HG03571 (cell line): ENCODE results near the gene LRMDA.

Experiments used
- ATAC-seq: cut with Tn5 transposase; IDR thresholded peaks from one replicate; pipeline ENCODE4 v1.9.1; 2021; ENCODE audit not compliant: unreplicated experiment

LRMDA gene

GRCh38 chr10:76440426-76440825 is 1009.0 kb downstream of the LRMDA start:
- no peak for ATAC-seq

- no peak for ATAC-seq
Observed at GRCh38 chr10:76442113-76442512, 1010.7 kb downstream of the LRMDA start.

- no peak for ATAC-seq
Observed at GRCh38 chr10:76444034-76444800, 1012.8 kb downstream of the LRMDA start.

- ATAC-seq, result no peak
Observed at GRCh38 chr10:76447578-76447977, 1016.2 kb downstream of the LRMDA start.

GRCh38 chr10:76451911-76452310 is 1020.5 kb downstream of the LRMDA start:
- no peak for ATAC-seq

- no peak for ATAC-seq
Observed at GRCh38 chr10:76453332-76453731, 1021.9 kb downstream of the LRMDA start.

GRCh38 chr10:76453997-76454396 is 1022.6 kb downstream of the LRMDA start:
- ATAC-seq, result no peak

- ATAC-seq, result no peak
Observed at GRCh38 chr10:76454506-76455140, 1023.2 kb downstream of the LRMDA start.

GRCh38 chr10:76456197-76456596 is 1024.8 kb downstream of the LRMDA start:
- ATAC-seq, result no peak

GRCh38 chr10:76459016-76459730 is 1027.7 kb downstream of the LRMDA start:
- no peak for ATAC-seq

GRCh38 chr10:76461024-76461423 is 1029.6 kb downstream of the LRMDA start:
- no peak for ATAC-seq

- no peak for ATAC-seq
Observed at GRCh38 chr10:76463111-76463510, 1031.7 kb downstream of the LRMDA start.

- no peak for ATAC-seq
Observed at GRCh38 chr10:76466836-76467503, 1035.5 kb downstream of the LRMDA start.

- ATAC-seq, result no peak
Observed at GRCh38 chr10:76469675-76470074, 1038.3 kb downstream of the LRMDA start.

GRCh38 chr10:76479103-76479790 is 1047.8 kb downstream of the LRMDA start:
- ATAC-seq, result no peak

- no peak for ATAC-seq
Observed at GRCh38 chr10:76481178-76481577, 1049.8 kb downstream of the LRMDA start.

- ATAC-seq, result no peak
Observed at GRCh38 chr10:76487582-76487981, 1056.2 kb downstream of the LRMDA start.

- no peak for ATAC-seq
Observed at GRCh38 chr10:76488602-76489001, 1057.2 kb downstream of the LRMDA start.

GRCh38 chr10:76491216-76491615 is 1059.8 kb downstream of the LRMDA start:
- ATAC-seq, result no peak

- no peak for ATAC-seq
Observed at GRCh38 chr10:76492026-76492425, 1060.6 kb downstream of the LRMDA start.
